H54 (cell line): Measurements from ENCODE around the gene RPL12.
"Not testable (repeated sequence)": the region's sequence is repeated elsewhere in the genome, so short reads cannot be mapped to it uniquely, and the experiment has no call there.

Source experiments
- DNase-seq: peaks from one replicate; pipeline ENCODE4 v3.0.0; 2011; ENCODE audit warnings: low spot score, mixed read lengths; ENCODE audit not compliant: insufficient read length
- FAIRE-seq: peaks from 3 replicates; lab custom pipeline; 2011; peaks lifted over from hg19 to GRCh38; lab: Jason Lieb, UNC
- POLR2A ChIP-seq: IDR thresholded peaks from 2 replicates; pipeline ENCODE4 v1.6.1; 2011; ENCODE audit warnings: low read depth, mild to moderate bottlenecking, low read length

Gene RPL12

DNA sequence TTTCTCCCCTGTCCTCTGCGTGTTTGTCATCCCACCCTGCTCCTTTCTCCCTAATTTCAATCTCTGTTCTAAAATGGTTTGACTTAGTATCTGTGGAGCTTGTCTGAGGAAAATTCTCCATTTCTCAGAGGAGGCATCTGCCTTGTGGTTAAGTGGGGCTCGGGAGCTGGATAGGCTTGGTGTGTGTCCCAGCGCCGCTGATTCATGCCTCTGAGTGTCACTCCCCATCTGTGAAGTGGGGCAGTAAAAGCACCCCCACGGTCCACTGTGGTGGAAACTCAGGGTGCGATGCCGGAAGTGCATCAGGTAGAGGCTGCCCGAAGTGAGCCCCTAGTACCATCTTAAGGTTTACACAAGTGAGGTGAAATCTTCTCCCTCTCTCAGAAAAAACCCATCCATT lies 37.7 kb upstream of the RPL12 start:
- FAIRE-seq (no peak), DNase-seq (no peak)
- TF ChIP-seq POLR2A, result no peak

GRCh38 chr9:127485995-127486394 lies 34.8 kb upstream of the RPL12 start:
- FAIRE-seq (no peak), DNase-seq (no peak)
- no peak for TF ChIP-seq POLR2A

GRCh38 chr9:127482662-127483061 lies 31.5 kb upstream of the RPL12 start:
- no peak for FAIRE-seq
- no peak for TF ChIP-seq POLR2A

DNA sequence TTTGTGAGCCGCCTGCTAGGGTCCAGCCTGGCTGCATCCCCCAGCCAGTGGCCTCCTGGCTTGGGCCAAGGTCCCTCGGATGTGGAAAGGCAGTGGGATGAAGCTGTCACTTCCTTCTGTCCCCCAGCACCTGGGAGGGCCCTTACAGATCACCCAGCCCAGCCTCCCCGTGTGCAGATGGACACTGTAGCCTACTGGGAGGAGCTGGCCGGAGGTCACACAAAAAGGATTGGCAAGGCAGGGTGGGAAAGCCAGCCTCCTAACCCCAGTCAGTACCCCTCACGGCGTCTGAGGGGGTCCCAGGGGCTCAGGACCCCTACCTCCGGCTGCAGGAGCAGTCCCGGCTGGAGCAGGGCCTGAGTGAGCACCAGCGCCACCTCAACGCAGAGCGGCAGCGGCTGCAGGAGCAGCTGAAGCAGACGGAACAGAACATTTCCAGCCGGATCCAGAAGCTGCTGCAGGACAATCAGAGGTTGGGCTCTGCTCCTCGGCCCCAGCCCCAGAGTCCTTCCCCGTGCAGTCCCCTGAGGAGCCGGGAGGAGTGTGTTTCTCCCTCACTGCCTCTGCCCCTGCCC lies 28.4 kb upstream of the RPL12 start:
- TF ChIP-seq POLR2A, result no peak
- FAIRE-seq (no peak), DNase-seq (no peak)

More at GRCh38 chr9:127482662-127483061, 31.5 kb upstream of the RPL12 start:
- DNase-seq, result no peak

GRCh38 chr9:127474592-127474991 lies 23.4 kb upstream of the RPL12 start:
- FAIRE-seq, result no peak
- DNase-seq, result no peak
- TF ChIP-seq POLR2A, result no peak

DNA sequence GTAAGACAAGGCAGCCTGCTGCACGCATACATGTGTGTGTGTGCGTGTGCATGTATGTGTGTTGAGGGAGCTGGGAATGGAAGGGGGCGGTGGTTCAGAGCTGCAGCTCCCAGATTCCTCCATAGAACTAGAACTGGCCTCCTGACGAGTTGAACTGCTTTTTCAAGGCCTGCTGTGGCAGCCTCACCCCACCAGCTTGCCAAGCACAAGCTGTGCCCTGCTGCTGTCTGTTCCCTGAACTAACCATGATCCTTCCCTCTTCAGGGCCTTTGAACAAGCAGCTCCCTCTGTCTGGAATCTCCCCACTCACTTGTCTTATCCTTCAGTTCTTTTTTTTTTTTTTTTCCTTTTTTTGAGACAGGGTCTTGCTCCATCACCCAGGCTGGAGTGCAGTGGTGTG lies 22.7 kb upstream of the RPL12 start:
- no peak for TF ChIP-seq POLR2A
- FAIRE-seq (no peak), DNase-seq (no peak)

GRCh38 chr9:127473501-127473900 lies 22.3 kb upstream of the RPL12 start:
- no peak for TF ChIP-seq POLR2A
- FAIRE-seq (no peak), DNase-seq (no peak)

- no peak for FAIRE-seq
- TF ChIP-seq POLR2A, result no peak
- DNase-seq, result no peak
Observed at GRCh38 chr9:127470662-127471061, 19.5 kb upstream of the RPL12 start.

- FAIRE-seq (no peak), DNase-seq (no peak)
- no peak for TF ChIP-seq POLR2A
Observed at GRCh38 chr9:127467621-127468020, 16.4 kb upstream of the RPL12 start.

GRCh38 chr9:127466407-127466917 lies 15.3 kb upstream of the RPL12 start:
- DNase-seq, FAIRE-seq: not testable (repeated sequence)

GRCh38 chr9:127463911-127464310 lies 12.7 kb upstream of the RPL12 start:
- DNase-seq (no peak), FAIRE-seq (no peak)
- TF ChIP-seq POLR2A, result no peak

DNA sequence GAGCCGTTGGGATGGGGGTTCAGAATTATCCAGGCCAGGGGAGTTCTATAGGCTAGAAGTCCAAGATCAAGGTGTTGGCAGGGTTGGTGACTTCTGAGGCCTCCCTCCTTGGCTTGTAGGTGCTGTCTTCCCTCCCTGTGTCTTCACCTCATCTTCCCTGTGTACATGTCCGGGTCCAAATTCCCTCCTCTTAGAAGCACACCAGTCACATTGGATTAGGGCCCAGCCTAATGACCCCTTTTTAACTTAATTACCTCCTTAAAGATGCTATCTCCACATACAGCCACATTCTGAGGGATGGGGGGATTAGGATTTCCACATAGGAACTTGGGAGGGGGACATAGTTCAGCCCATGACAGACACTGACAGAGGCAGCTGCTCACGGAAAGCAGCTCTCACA lies 12.2 kb upstream of the RPL12 start:
- FAIRE-seq (no peak), DNase-seq (no peak)
- no peak for TF ChIP-seq POLR2A

- no peak for TF ChIP-seq POLR2A
- no peak for DNase-seq
- no peak for FAIRE-seq
Observed at GRCh38 chr9:127458921-127459320, 7.7 kb upstream of the RPL12 start.

- no peak for TF ChIP-seq POLR2A
- no peak for DNase-seq
- no peak for FAIRE-seq
Observed at GRCh38 chr9:127457191-127457878, 6.1 kb upstream of the RPL12 start.

DNA sequence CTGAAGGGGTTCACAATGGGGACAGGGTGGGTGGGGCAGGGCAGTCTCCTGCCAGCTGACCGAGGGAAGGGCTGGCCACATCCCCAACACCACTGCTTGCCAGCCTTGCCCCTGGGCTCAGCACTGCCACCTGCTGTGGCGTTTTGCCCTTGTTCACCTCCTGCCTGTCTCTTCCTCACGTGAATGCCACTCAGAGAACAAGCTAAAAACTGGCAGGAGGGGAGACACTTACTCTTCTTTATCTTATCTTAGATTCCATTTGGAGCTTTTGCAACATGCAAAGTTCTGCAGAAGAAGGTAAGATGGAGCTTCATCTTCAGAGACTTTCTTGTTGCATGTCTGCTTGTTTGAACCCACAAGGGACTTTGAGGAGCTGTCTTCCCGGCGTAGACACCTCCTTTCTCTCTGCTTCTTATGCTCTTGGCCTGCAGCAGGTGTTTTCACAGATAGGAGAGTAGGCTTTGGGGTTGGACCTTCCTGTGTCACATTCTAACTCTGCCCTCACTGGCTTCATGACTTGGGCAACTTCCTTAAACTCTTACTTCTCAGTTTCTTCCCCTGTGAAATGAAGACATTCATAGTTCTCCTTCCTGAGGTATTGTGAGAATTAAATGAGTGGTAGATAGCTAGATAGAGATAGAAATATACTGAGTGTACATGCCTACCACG lies 4.3 kb upstream of the RPL12 start:
- DNase-seq (peak; percentile 66), FAIRE-seq (no peak)
- no peak for TF ChIP-seq POLR2A
